ENCODE measurements around the gene ZNF460. TPM values are rescaled to one million over a fixed set of nuclear protein-coding genes. Genes with fewer than 3 reads are reported as not detected.
A peak's percentile ranks its signal among the peaks of the same experiment; 100 is the strongest.

ZNF460 gene
- total and polyA plus RNA-seq, 10 of the 15 experiments (the other 5 are each of a cell fraction or from before 2014, with no cell fraction given), result 0.15 to 43.0 (median 8.7) TPM

- peak; percentile 11 to 77 for TF ChIP-seq EGR1 (IDR thresholded peaks at IDR 0.05; ENCODE audit: borderline replicate concordance in 1 of 2, low read depth in 2 of 2, low read length in 2 of 2)
- 0 out of 2 replicates have a peak, but pooled peaks have one; percentile 32 for TF ChIP-seq TBL1XR1 (IDR thresholded peaks at IDR 0.05; ENCODE audit: low read depth, low read length)
- peak; percentile 75 for TF ChIP-seq E2F8 (IDR thresholded peaks at IDR 0.05; ENCODE audit: low read depth, partially characterized antibody)
- TF ChIP-seq PML (IDR thresholded peaks at IDR 0.05; ENCODE audit: low read length), result peak; percentile 62; the same call in 1 of the 2 replicates
- TF ChIP-seq NFYB (IDR thresholded peaks at IDR 0.05; ENCODE audit: insufficient read depth, low read depth, low read length), result 0 out of 2 replicates have a peak, but pooled peaks have one; percentile 48
- TF ChIP-seq ZBED1 (IDR thresholded peaks at IDR 0.05; ENCODE audit: borderline replicate concordance), result no peak
- peak; percentile 100 for TF ChIP-seq CREB1 (IDR thresholded peaks at IDR 0.05; ENCODE audit: low read depth)
- peak; percentile 84 for TF ChIP-seq MXI1 (IDR thresholded peaks at IDR 0.05; ENCODE audit: low read depth, low read length)
- 0 out of 2 replicates have a peak, but pooled peaks have one; percentile 20 for TF ChIP-seq DPF2 (IDR thresholded peaks at IDR 0.05)
- peak; percentile 61; the same call in 1 of the 2 replicates for TF ChIP-seq RELB (IDR thresholded peaks at IDR 0.05; ENCODE audit: low read depth)
- TF ChIP-seq ESRRA (IDR thresholded peaks at IDR 0.05; ENCODE audit: low read length), result peak; percentile 83; the same call in 1 of the 2 replicates
- TF ChIP-seq TARDBP (IDR thresholded peaks at IDR 0.05; ENCODE audit: borderline replicate concordance), result peak; percentile 76; the same call in 1 of the 2 replicates
- peak; percentile 86 for TF ChIP-seq SIX5 (IDR thresholded peaks at IDR 0.05; ENCODE audit: low read depth, low read length, severe bottlenecking)
- TF ChIP-seq NFXL1 (IDR thresholded peaks at IDR 0.05; ENCODE audit: borderline replicate concordance), result no peak
- TF ChIP-seq STAT3 (IDR thresholded peaks at IDR 0.05; ENCODE audit: low read depth, low read length), result no peak
- TF ChIP-seq RELA (IDR thresholded peaks at IDR 0.05; ENCODE audit: borderline replicate concordance, partially characterized antibody), result no peak
- TF ChIP-seq ZNF207 (IDR thresholded peaks at IDR 0.05; ENCODE audit: borderline replicate concordance), result peak; percentile 78; the same call in 1 of the 2 replicates
- peak; percentile 96 for TF ChIP-seq ZBTB40 (IDR thresholded peaks at IDR 0.05; ENCODE audit: borderline replicate concordance)
- TF ChIP-seq CBFB (IDR thresholded peaks at IDR 0.05; ENCODE audit: low read depth), result peak; percentile 55; the same call in 1 of the 2 replicates
- TF ChIP-seq GABPA (IDR thresholded peaks at IDR 0.05; ENCODE audit: low read depth), result peak; percentile 98
- TF ChIP-seq BHLHE40 (IDR thresholded peaks at IDR 0.05; ENCODE audit: borderline replicate concordance in 1 of 2, low read depth in 2 of 2, low read length in 1 of 2), result peak; percentile 8 to 32; a peak in 2 of 4 replicates
Measured at GRCh38 chr19:57240311-57241090, 39.8 kb upstream of the ZNF460 start, which contains the start of gene ZNF805 (continued).
